Kidney (tissue), 22 donors: ENCODE measurements around the gene S100A7. TPM values are rescaled to one million over a fixed set of nuclear protein-coding genes. Genes with fewer than 3 reads are reported as not detected.

Experiments
- DNase-seq, 5 donors: peaks; one replicate each; pipeline ENCODE4 v3.0.0-alpha.2; 2013 to 2020
- FAIRE-seq: peaks from 2 replicates; lab custom pipeline; 2012; peaks lifted over from hg19 to GRCh38; lab: Jason Lieb, UNC
- H3K27ac ChIP-seq, 2 donors: one replicate each; pipeline ENCODE4 v1.7.0; 2013; ENCODE audit warnings: low read depth in 2 of 2, low read length in 2 of 2, inconsistent platforms in 1 of 2
- H3K27me3 ChIP-seq: one replicate; pipeline ENCODE4 v1.7.1; 2013; ENCODE audit warnings: low read length, inconsistent platforms; ENCODE audit not compliant: control insufficient read depth, insufficient read depth
- H3K36me3 ChIP-seq, 3 donors: one replicate each; pipeline versions ENCODE4 v1.7.0 to v1.7.1; 2013; ENCODE audit warnings: low read length in 3 of 3, control low read depth in 1 of 3, inconsistent platforms in 1 of 3; ENCODE audit not compliant: insufficient read depth in 3 of 3, control insufficient read depth in 2 of 3
- H3K4me1 ChIP-seq, 3 donors: one replicate each; pipeline versions ENCODE4 v1.7.0 to v1.7.1; 2013; ENCODE audit warnings: low read length in 3 of 3, inconsistent platforms in 1 of 3, low read depth in 1 of 3; ENCODE audit not compliant: control insufficient read depth in 2 of 3, insufficient read depth in 2 of 3
- H3K4me3 ChIP-seq, 3 donors: one replicate each; pipeline versions ENCODE4 v1.7.0 to v1.8.1; 2013; ENCODE audit warnings: low read length in 3 of 3, control low read depth in 1 of 3, inconsistent platforms in 1 of 3
- H3K9ac ChIP-seq, 3 donors: one replicate each; pipeline versions ENCODE4 v1.7.0 to v1.7.1; 2013; ENCODE audit warnings: low read length in 3 of 3, control low read depth in 1 of 3, inconsistent platforms in 1 of 3
- H3K9me3 ChIP-seq, 3 donors: one replicate each; pipeline versions ENCODE4 v1.7.0 to v1.7.1; 2013; ENCODE audit warnings: low read length in 3 of 3, control low read depth in 1 of 3, inconsistent platforms in 1 of 3; ENCODE audit not compliant: control insufficient read depth in 2 of 3, insufficient read depth in 1 of 3
- intact Hi-C: fragments of 100-400 bp; cut with DNase I; formaldehyde crosslinking; loops from one replicate; pipeline ENCODE4 v1.11.1; 2022
- long read RNA-seq, 10 donors: library from polyadenylated mRNA in 1 of 10; unstranded in 1 of 10; transcript quantifications; one replicate each; pipeline ENCODE4 v2.0.0 and lab custom pipeline, GENCODE V29; 2021 to 2026
- polyA plus RNA-seq: library from polyadenylated mRNA; stranded (reverse); fragments of 350-450 nt; fragmentation: Illumina TruSeq; extraction: RNeasy Lipid Tissue Mini Kit (QIAGEN cat#74804); gene quantifications from one replicate; pipeline ENCODE4 v1.2.3, GENCODE V29; 2014; ENCODE audit warnings: low read depth, low replicate concordance; ENCODE audit not compliant: insufficient read depth
- total RNA-seq: library from RNA; stranded (reverse); fragmentation: NEBNext Ultra II Directional; extraction: Animal tissue kit (Norgen Biotek cat#: 25700); gene quantifications from one replicate; pipeline ENCODE4 v1.2.1, GENCODE V29; 2021
- TF ChIP-seq, protein P1 (sequence below): IDR thresholded peaks from 3 replicates; pipeline ENCODE4 v1.5.1; 2012; ENCODE audit warnings: mild to moderate bottlenecking, moderate library complexity, borderline replicate concordance; ENCODE audit not compliant: insufficient read depth; ENCODE audit errors: extremely low read depth
- donor health status: control.
- donor health status: control.
- donor health status: control.
- donor health status: control.
- donor health status: control.
- donor health status: DM: yes; HTN: yes; CAD: no.
- donor health status: Normal renal cell carcinoma (clear cell type).

The S100A7 gene
- not detected for total RNA-seq
- polyA plus RNA-seq = not detected
- long read RNA-seq, donor 1 = 0 reads
- long read RNA-seq, donor 2 = 0 reads
- long read RNA-seq, donor 3 = 0 reads
- long read RNA-seq, donor 4 = 0 reads
- long read RNA-seq, donor 5 = 0 reads
- long read RNA-seq, donor 6 = 0 reads
- long read RNA-seq, donor 7 = 0 reads
- long read RNA-seq, donor 8 = 0 reads
- long read RNA-seq, donor 9 = 0 reads
- long read RNA-seq, donor 10 = 0 reads

DNA sequence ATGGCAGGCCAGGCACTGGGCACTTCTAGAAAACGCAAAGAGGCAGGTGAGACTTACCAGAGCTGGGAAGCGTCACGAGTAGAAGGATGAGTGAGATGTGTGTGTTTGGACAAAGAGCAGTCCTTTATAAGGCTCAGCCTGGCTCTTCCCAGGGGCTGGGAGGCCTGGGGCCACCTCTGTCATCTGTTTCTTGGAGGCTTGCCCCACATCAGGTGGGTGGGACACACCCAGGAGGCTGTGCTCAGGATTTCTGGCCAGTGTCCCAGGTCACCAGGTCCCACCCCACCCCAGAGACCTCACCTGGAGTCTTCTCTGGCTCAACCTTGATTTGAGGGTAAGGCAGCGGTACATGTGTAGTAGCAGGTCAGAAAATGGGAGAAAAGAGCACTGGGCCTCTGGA, at the start of gene S100A7:
Gene S100A7 (minus strand): TSS at position 101 of the 400 bp plus-strand sequence. CDS start 1,638 bp downstream, outside the sequence.
- Histone ChIP-seq H3K4me3 (no peak within 1 kb of the TSS), H3K27ac (no peak within 1 kb of the TSS), H3K9ac (no peak within 1 kb of the TSS), H3K27me3 (no peaks in the 10 kb centered on the region), H3K4me1 (no peaks in the 10 kb centered on the region), H3K9me3 (no peaks in the 10 kb centered on the region), H3K36me3 (no peaks in the 10 kb centered on the region)
- intact Hi-C loops = no loop called here
- TF ChIP-seq, protein P1, sequence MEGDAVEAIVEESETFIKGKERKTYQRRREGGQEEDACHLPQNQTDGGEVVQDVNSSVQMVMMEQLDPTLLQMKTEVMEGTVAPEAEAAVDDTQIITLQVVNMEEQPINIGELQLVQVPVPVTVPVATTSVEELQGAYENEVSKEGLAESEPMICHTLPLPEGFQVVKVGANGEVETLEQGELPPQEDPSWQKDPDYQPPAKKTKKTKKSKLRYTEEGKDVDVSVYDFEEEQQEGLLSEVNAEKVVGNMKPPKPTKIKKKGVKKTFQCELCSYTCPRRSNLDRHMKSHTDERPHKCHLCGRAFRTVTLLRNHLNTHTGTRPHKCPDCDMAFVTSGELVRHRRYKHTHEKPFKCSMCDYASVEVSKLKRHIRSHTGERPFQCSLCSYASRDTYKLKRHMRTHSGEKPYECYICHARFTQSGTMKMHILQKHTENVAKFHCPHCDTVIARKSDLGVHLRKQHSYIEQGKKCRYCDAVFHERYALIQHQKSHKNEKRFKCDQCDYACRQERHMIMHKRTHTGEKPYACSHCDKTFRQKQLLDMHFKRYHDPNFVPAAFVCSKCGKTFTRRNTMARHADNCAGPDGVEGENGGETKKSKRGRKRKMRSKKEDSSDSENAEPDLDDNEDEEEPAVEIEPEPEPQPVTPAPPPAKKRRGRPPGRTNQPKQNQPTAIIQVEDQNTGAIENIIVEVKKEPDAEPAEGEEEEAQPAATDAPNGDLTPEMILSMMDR = no peak
- FAIRE-seq (no peak), DNase-seq (no peak)

DNA sequence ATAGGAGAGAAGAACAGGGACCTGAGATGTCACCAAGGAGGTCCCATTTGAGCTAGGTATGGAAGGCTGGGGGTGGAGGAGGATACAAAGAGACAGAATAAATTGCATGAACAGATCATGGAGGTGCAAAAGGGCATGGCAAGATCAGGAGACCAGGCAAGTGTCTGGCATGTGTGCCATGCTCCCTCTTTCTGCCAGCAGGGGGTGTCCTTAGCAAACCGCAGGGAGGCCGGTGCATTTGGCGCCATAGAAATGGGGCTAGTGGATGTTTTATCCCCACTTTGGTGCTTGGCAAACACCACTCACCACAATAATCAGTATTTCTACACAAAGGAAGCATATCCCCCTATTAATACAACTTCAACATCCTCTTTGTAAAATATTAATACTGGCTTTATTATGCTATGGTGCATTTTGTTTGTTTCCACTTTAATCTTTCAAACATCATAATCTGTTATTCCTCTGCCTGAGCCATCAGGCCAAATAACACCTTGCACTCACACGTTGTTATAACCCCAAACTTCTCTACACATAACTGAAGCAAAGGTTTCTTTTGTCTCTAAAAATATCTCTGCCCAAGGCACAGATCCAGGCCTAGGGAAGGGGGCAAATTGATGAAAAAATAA, 49.4 kb upstream of the S100A7 start:
- FAIRE-seq = no peak
- TF ChIP-seq, protein P1 = peak; percentile 40
- Histone ChIP-seq H3K9me3 (no peaks in the 10 kb centered on the region), H3K4me3 (no peak overlapping the region), H3K27ac (no peak overlapping the region), H3K9ac (no peak overlapping the region), H3K36me3 (no peaks in the 10 kb centered on the region), H3K4me1 (peaks cover 0 to 4% (median 0%) of the 10 kb centered on the region in 3 donors), H3K27me3 (no peaks in the 10 kb centered on the region)
- DNase-seq = no peak
- intact Hi-C loops = loop anchor here (5.0 kb wide), 1 partner anchor 57 kb away; the partner anchor contains the start of gene S100A2

DNA sequence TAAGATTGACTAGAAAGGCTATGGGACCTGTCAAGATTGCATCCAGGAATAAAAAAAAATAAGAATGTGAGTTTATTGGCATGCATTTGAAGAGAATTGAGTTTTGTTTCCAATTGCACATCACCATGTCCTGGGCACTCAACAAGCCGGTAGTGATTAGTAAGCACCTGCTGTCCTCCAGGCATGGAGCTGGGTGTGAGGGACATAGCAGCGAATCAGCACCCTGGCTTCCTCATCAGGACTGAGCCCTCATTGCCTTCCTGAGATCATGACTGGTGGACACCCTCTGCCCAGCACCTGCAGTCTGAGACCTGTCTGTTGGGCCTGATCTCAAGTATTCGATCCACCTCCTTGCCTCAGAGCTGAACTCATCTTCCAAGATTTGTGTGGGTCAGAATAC, 48.6 kb upstream of the S100A7 start:
- peaks cover 0 to 4% (median 0%) of the 10 kb centered on the region in 3 donors for H3K4me1 ChIP-seq
- no peak overlapping the region for H3K27ac ChIP-seq
- intact Hi-C loops = no loop called here
- no peaks in the 10 kb centered on the region for H3K27me3 ChIP-seq
- no peak for DNase-seq
- no peaks in the 10 kb centered on the region for H3K9me3 ChIP-seq
- TF ChIP-seq, protein P1 = no peak
- H3K9ac ChIP-seq = no peak overlapping the region
- no peak for FAIRE-seq
- H3K36me3 ChIP-seq = no peaks in the 10 kb centered on the region
- no peak overlapping the region for H3K4me3 ChIP-seq
